Measurements from ENCODE around the gene SLC24A1.
A peak's percentile ranks its signal among the peaks of the same experiment; 100 is the strongest.

SLC24A1 gene

GRCh38 chr15:65660927-65661326 lies 39.2 kb downstream of the SLC24A1 start:
- no peak for TF ChIP-seq CTCF (conservative IDR thresholded peaks at IDR 0.05; ENCODE audit: low read depth, low read length)
- peak; percentile 59 for DNase-seq (ENCODE audit: low read depth)
- no peak overlapping the region for H3K4me3 ChIP-seq (ENCODE audit: low read depth, low read length)

- no peak for TF ChIP-seq CTCF (conservative IDR thresholded peaks at IDR 0.05; ENCODE audit: low read depth, low read length)
- no peak for DNase-seq (ENCODE audit: low read depth)
- H3K4me3 ChIP-seq (ENCODE audit: low read depth, low read length): no peak overlapping the region
Observed at GRCh38 chr15:65663521-65663920, 41.8 kb downstream of the SLC24A1 start.

- H3K4me3 ChIP-seq (ENCODE audit: low read depth, low read length): no peak overlapping the region
- TF ChIP-seq CTCF (conservative IDR thresholded peaks at IDR 0.05; ENCODE audit: low read depth, low read length): no peak
- peak; percentile 77 for DNase-seq (ENCODE audit: low read depth)
Observed at GRCh38 chr15:65666257-65666656, 44.5 kb downstream of the SLC24A1 start.

- no peak overlapping the region for H3K4me3 ChIP-seq (ENCODE audit: low read depth, low read length)
- DNase-seq (ENCODE audit: low read depth): no peak
- TF ChIP-seq CTCF (conservative IDR thresholded peaks at IDR 0.05; ENCODE audit: low read depth, low read length): no peak
Observed at GRCh38 chr15:65675551-65675950, 53.8 kb downstream of the SLC24A1 start.

GRCh38 chr15:65676123-65676522 lies 54.4 kb downstream of the SLC24A1 start:
- no peak for TF ChIP-seq CTCF (conservative IDR thresholded peaks at IDR 0.05; ENCODE audit: low read depth, low read length)
- H3K4me3 ChIP-seq (ENCODE audit: low read depth, low read length): no peak overlapping the region
- no peak for DNase-seq (ENCODE audit: low read depth)

GRCh38 chr15:65680544-65680943 lies 58.8 kb downstream of the SLC24A1 start:
- DNase-seq (ENCODE audit: low read depth): no peak
- H3K4me3 ChIP-seq (ENCODE audit: low read depth, low read length): no peak overlapping the region
- TF ChIP-seq CTCF (conservative IDR thresholded peaks at IDR 0.05; ENCODE audit: low read depth, low read length): no peak

GRCh38 chr15:65682404-65682911 lies 60.7 kb downstream of the SLC24A1 start:
- no peak overlapping the region for H3K4me3 ChIP-seq (ENCODE audit: low read depth, low read length)
- no peak for DNase-seq (ENCODE audit: low read depth)
- no peak for TF ChIP-seq CTCF (conservative IDR thresholded peaks at IDR 0.05; ENCODE audit: low read depth, low read length)
